ENCODE measurements around the gene MAP3K9. TPM values are rescaled to one million over a fixed set of nuclear protein-coding genes. Genes with fewer than 3 reads are reported as not detected.

The MAP3K9 gene
- total RNA-seq, 3 donors from 2014 or later, result 0.16 to 6.3 (median 3.3) TPM

GRCh38 chr14:70677341-70677740, 132.0 kb downstream of the MAP3K9 start:
- no peaks in the 10 kb centered on the region for H3K4me1 ChIP-seq
- no peaks in the 10 kb centered on the region for H3K27me3 ChIP-seq
- H3K27ac ChIP-seq, result no peak overlapping the region
- no peaks in the 10 kb centered on the region for H3K36me3 ChIP-seq
- no peak overlapping the region for H3K4me3 ChIP-seq
- no peak for TF ChIP-seq CTCF (IDR thresholded peaks at IDR 0.05)
- TF ChIP-seq POLR2A (IDR thresholded peaks at IDR 0.05), result no peak
- TF ChIP-seq POLR2AphosphoS5 (IDR thresholded peaks at IDR 0.05), result no peak
- DNase-seq (ENCODE audit: low spot score in 2 of 2), result no peak
- intact Hi-C loops (cut with DNase I; ENCODE audit: low total_unique reads), result no loop called here
- H3K9me3 ChIP-seq, result no peaks in the 10 kb centered on the region

Other genes with a start within 250 kb of the MAP3K9 start
- gene MED6, start 208.9 kb downstream of the MAP3K9 start, total RNA-seq, result 10 to 100 TPM; 38.4 to 56.9 (median 45.6) TPM
- 1 to 10 TPM in 2 of 3 donors, under 1 TPM in 1; 0.48 to 7.5 (median 3.9) TPM for gene TTC9, start 167.6 kb downstream of the MAP3K9 start, total RNA-seq
- 100 to 1,000 TPM in 1 of 3 donors, 10 to 100 TPM in 2; 61.8 to 105 (median 92.5) TPM for gene PCNX1, start 97.9 kb upstream of the MAP3K9 start, total RNA-seq